Lung (tissue), 12 donors: ENCODE results near the gene SCAF8. TPM values are rescaled to one million over a fixed set of nuclear protein-coding genes. Genes with fewer than 3 reads are reported as not detected.

ENCODE experiments used
- ATAC-seq: fragments of 200-7000 bp; cut with Tn5 transposase; one replicate; pipeline ENCODE4 v1.9.1; 2020; ENCODE audit warnings: moderate number of reproducible peaks; ENCODE audit not compliant: insufficient read depth, low FRiP score
- DNase-seq, 3 donors: peaks; one replicate each; pipeline ENCODE4 v3.0.0-alpha.2; 2013 to 2017
- H3K27ac ChIP-seq, 2 donors: one replicate each; pipeline ENCODE4 v1.5.1; 2013; ENCODE audit warnings: mild to moderate bottlenecking in 2 of 2, moderate library complexity in 2 of 2, control low read depth in 1 of 2, inconsistent platforms in 1 of 2, low read depth in 1 of 2, low read length in 1 of 2
- H3K27me3 ChIP-seq, 3 donors: one replicate each; pipeline ENCODE4 v1.5.1; 2013; ENCODE audit warnings: low read length in 2 of 3; ENCODE audit not compliant: control insufficient read depth in 3 of 3, insufficient read depth in 3 of 3
- H3K36me3 ChIP-seq, 4 donors: one replicate each; pipeline ENCODE4 v1.5.1; 2013; ENCODE audit warnings: low read length in 4 of 4, mild to moderate bottlenecking in 1 of 4, moderate library complexity in 1 of 4; ENCODE audit not compliant: control insufficient read depth in 4 of 4, insufficient read depth in 4 of 4
- H3K4me1 ChIP-seq, 5 donors: one replicate each; pipeline ENCODE4 v1.5.1; 2013; ENCODE audit warnings: low read length in 5 of 5, mild to moderate bottlenecking in 2 of 5, moderate library complexity in 1 of 5; ENCODE audit not compliant: control insufficient read depth in 5 of 5, insufficient read depth in 5 of 5
- H3K4me3 ChIP-seq: one replicate; pipeline ENCODE4 v1.5.1; 2013; ENCODE audit warnings: mild to moderate bottlenecking, control low read depth, moderate library complexity
- H3K9ac ChIP-seq, 2 donors: one replicate each; pipeline ENCODE4 v1.5.1; 2013; ENCODE audit warnings: low read length in 2 of 2, control low read depth in 1 of 2; ENCODE audit not compliant: insufficient read depth in 1 of 2
- H3K9me3 ChIP-seq, 4 donors: one replicate each; pipeline ENCODE4 v1.5.1; 2013; ENCODE audit warnings: low read length in 3 of 4, mild to moderate bottlenecking in 1 of 4, moderate library complexity in 1 of 4; ENCODE audit not compliant: control insufficient read depth in 4 of 4, insufficient read depth in 3 of 4
- CTCF ChIP-seq: IDR thresholded peaks from 2 replicates; pipeline ENCODE4 v1.5.1; 2012; ENCODE audit warnings: mild to moderate bottlenecking; ENCODE audit errors: control extremely low read depth, extremely low read depth
- WGBS, 2 donors: extraction: QIAGEN DNeasy Blood & Tissue Kit; methylation state at CpG; one replicate each; pipeline ENCODE4 v1.1.7; 2013; 5-methylcytosine and 5-hydroxymethylcytosine counted together
- polyA plus RNA-seq, 2 donors: library from polyadenylated mRNA; stranded (reverse); fragments of 200-250 nt; gene quantifications; one replicate each; pipeline ENCODE4 v1.2.1, GENCODE V29; 2013
- total RNA-seq, 2 donors: library from RNA; depleted of rRNA in 1 of 2; stranded (reverse); fragments of >200 nt in 1 of 2; gene quantifications; one replicate each; pipeline ENCODE4 v1.2.1, GENCODE V29; 2014 to 2021
- donor health status: control.
- donor health status: control.
- donor health status: Bipolar disorder and iron deficiency.
- donor health status: healthy.
- donor health status: DM: yes; HTN: yes; CAD: no.

SCAF8 gene
- total and polyA plus RNA-seq, 4 donors: 11.2 to 71.9 (median 23.6) TPM

GRCh38 chr6:154783229-154783628 is 50.0 kb downstream of the SCAF8 start:
- peaks cover 0 to 3% (median 0%) of the 10 kb centered on the region in 5 donors for H3K4me1 ChIP-seq
- no peak overlapping the region for H3K4me3 ChIP-seq
- DNase-seq (no peak), ATAC-seq (no peak)
- TF ChIP-seq CTCF: no peak
- WGBS, 2 donors: 95 to 97% methylated on average over 2 of the region's 2 CpGs
- no peak overlapping the region for H3K9ac ChIP-seq
- H3K27ac ChIP-seq: no peak overlapping the region
- H3K27me3 ChIP-seq: no peaks in the 10 kb centered on the region
- no peaks in the 10 kb centered on the region for H3K9me3 ChIP-seq
- H3K36me3 ChIP-seq: peaks cover 0 to 8% (median 5%) of the 10 kb centered on the region in 4 donors

- Histone ChIP-seq H3K9ac (no peak overlapping the region), H3K4me1 (peaks cover 0 to 3% (median 0%) of the 10 kb centered on the region in 5 donors), H3K9me3 (no peaks in the 10 kb centered on the region), H3K36me3 (peaks cover 0 to 5% (median 2%) of the 10 kb centered on the region in 4 donors), H3K4me3 (no peak overlapping the region), H3K27me3 (no peaks in the 10 kb centered on the region), H3K27ac (no peak overlapping the region)
- no peak for TF ChIP-seq CTCF
- no peak for ATAC-seq
- DNase-seq: no peak
- 91 to 100% methylated on average over 2 of the region's 2 CpGs for WGBS, 2 donors
Measured at GRCh38 chr6:154785075-154785474, 51.9 kb downstream of the SCAF8 start.

- Histone ChIP-seq H3K4me3 (no peak overlapping the region), H3K27me3 (no peaks in the 10 kb centered on the region), H3K4me1 (peaks cover 0 to 3% (median 0%) of the 10 kb centered on the region in 5 donors), H3K9me3 (no peaks in the 10 kb centered on the region), H3K27ac (no peak overlapping the region), H3K36me3 (peaks cover 0 to 8% (median 2%) of the 10 kb centered on the region in 4 donors), H3K9ac (no peak overlapping the region)
- DNase-seq (no peak), ATAC-seq (no peak)
- TF ChIP-seq CTCF: no peak
- WGBS, 2 donors: 97 to 98% methylated on average over 9 of the region's 9 CpGs
Measured at GRCh38 chr6:154786144-154786868, 53.1 kb downstream of the SCAF8 start.
